HG03460 (cell line): ENCODE data around the gene IRS2.
"Not testable (repeated sequence)": the region's sequence is repeated elsewhere in the genome, so short reads cannot be mapped to it uniquely, and the experiment has no call there.

ENCODE experiments used
- ATAC-seq: cut with Tn5 transposase; IDR thresholded peaks from one replicate; pipeline ENCODE4 v1.9.1; 2021; ENCODE audit not compliant: unreplicated experiment

IRS2 gene

GRCh38 chr13:109733550-109733949 lies 52.8 kb downstream of the IRS2 start:
- no peak for ATAC-seq

GRCh38 chr13:109732470-109733170 lies 53.8 kb downstream of the IRS2 start:
- not testable (repeated sequence) for ATAC-seq

GRCh38 chr13:109730812-109731335 lies 55.5 kb downstream of the IRS2 start:
- no peak for ATAC-seq

- ATAC-seq = no peak
These were observed 57.3 kb downstream of the IRS2 start for GRCh38 chr13:109728791-109729731.

GRCh38 chr13:109728061-109728460 lies 58.3 kb downstream of the IRS2 start:
- ATAC-seq = no peak

GRCh38 chr13:109727251-109727650 lies 59.1 kb downstream of the IRS2 start:
- no peak for ATAC-seq

- no peak for ATAC-seq
These were observed 60.3 kb downstream of the IRS2 start for GRCh38 chr13:109725995-109726637.

GRCh38 chr13:109725297-109725696 lies 61.1 kb downstream of the IRS2 start:
- ATAC-seq = no peak

- ATAC-seq = no peak
These were observed 61.8 kb downstream of the IRS2 start for GRCh38 chr13:109724603-109725002.

GRCh38 chr13:109723046-109723445 lies 63.3 kb downstream of the IRS2 start:
- no peak for ATAC-seq

GRCh38 chr13:109722068-109722467 lies 64.3 kb downstream of the IRS2 start:
- no peak for ATAC-seq

- no peak for ATAC-seq
These were observed 65.6 kb downstream of the IRS2 start for GRCh38 chr13:109720758-109721184.

- ATAC-seq = no peak
These were observed 66.3 kb downstream of the IRS2 start for GRCh38 chr13:109719962-109720646.

- no peak for ATAC-seq
These were observed 67.7 kb downstream of the IRS2 start for GRCh38 chr13:109718726-109719125.

- ATAC-seq = no peak
These were observed 68.7 kb downstream of the IRS2 start for GRCh38 chr13:109717686-109718085.

GRCh38 chr13:109715902-109716301 lies 70.5 kb downstream of the IRS2 start:
- no peak for ATAC-seq

GRCh38 chr13:109713681-109714080 lies 72.7 kb downstream of the IRS2 start:
- no peak for ATAC-seq

GRCh38 chr13:109712124-109712722 lies 74.2 kb downstream of the IRS2 start:
- ATAC-seq = no peak

GRCh38 chr13:109707742-109708617 lies 78.4 kb downstream of the IRS2 start:
- ATAC-seq = no peak
